GM19023 (cell line): ENCODE results near the gene MCF2L2.
A peak's percentile ranks its signal among the peaks of the same experiment; 100 is the strongest.

Source experiments
- ATAC-seq: cut with Tn5 transposase; IDR thresholded peaks from one replicate; pipeline ENCODE4 v1.9.1; 2021; ENCODE audit warnings: mild to moderate bottlenecking, moderate library complexity; ENCODE audit not compliant: unreplicated experiment

The MCF2L2 gene

GRCh38 chr3:183330881-183331280 is 97.5 kb downstream of the MCF2L2 start:
- ATAC-seq: no peak

- no peak for ATAC-seq
These were observed 98.9 kb downstream of the MCF2L2 start for GRCh38 chr3:183329543-183329942.

GRCh38 chr3:183328823-183329222 is 99.6 kb downstream of the MCF2L2 start:
- no peak for ATAC-seq

DNA sequence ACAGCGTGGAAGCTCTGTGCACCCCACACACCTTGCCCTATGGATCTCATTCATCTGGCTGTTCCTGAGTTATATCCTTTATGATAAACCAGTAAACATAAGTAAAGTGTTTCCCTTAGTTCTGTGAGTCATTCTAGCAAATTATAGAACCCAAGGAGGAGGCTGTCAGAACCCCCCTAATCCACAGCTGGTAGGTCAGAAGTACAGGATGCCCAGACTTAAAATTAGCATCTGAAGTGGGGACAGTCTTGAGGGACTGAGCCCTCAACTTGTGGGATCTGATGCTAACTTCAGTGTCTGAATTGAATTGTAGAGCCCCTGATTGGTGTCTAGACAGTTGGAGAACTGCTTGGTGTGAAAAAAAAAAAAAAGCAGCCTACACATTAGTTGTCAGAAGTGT is 100.3 kb downstream of the MCF2L2 start:
- ATAC-seq: no peak

- ATAC-seq: no peak
These were observed 101.1 kb downstream of the MCF2L2 start for GRCh38 chr3:183327343-183327742.

DNA sequence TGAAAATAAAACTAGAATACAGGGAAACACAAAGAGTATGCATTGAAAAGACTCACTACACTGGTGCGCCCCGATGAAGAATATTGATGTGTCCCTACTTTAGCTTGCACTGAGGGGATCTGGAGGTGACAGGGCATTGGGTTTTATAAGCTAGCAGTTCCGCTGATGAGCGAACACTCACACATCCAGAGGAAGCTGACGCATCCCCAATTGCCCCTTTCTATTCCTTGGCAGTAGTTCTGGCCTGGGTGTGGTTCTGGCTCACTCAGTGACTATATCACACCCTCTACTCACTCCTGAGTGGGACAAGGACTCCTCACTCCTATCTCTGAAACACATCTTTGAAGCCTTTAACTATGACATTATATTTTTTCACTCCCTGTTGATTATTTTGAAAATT is 104.3 kb downstream of the MCF2L2 start:
- no peak for ATAC-seq

DNA sequence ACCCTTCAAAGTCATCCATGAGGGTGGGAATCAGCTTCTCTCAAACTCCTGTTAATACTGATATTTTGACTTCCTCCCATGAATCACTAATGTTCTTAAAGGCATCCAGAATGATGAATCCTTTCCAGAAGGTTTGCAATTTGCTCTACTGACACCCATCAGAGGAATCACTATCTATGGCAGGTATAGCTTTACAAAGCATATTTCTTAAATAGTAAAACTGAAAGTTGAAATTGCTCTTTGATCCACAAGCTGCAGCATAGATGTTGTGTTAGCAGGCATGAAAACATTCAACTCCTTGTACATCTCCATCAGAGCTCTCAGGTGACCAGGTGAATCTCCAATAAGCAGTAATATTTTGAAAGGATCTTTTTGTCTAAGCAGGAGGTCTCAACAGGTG is 109.0 kb downstream of the MCF2L2 start:
- ATAC-seq: no peak

GRCh38 chr3:183318877-183319276 is 109.5 kb downstream of the MCF2L2 start:
- ATAC-seq: no peak

DNA sequence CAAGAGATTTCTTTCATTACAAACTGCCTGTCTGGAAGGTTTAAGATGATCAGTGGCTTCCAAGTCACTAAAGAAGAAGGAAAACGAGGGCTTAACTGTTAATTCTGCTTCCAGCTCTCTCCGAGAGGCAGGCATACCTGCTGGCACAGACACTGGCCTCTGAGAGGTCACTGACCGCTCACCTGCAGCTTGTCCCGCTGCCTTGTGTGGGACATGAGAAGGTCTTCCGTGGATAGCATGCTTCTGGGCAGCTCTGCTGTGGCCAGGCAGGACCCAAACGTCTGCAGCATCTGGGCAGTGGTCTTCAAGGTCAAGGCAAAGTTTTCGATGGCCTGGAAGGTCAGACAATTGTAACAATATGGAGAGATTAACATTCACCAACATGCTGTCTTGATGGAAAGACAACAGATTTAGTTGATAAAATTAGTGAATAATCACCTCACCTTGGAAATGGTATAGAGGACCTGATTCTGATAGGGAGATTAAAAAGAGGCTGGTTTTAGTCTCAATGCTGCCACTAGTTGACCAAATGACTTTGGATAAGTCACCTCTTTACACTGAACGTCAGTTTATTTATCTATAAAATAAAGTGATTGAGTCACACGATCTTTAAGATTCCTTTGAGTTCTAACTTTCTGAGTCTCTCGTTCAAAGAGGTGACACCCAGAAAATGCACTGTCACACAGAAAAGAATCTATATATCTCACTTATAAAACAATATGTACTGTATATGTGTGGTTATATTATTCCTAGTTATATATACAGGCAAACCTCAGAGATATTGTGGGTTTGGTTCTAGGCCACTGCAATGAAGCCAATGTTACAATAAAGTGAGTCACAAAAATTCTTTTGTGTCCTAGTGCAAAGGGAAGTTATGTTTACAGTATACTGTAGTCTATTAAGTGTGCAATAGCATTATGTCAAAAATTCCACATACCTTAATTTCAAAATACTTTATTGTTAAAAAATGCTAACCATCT is 110.2 kb downstream of the MCF2L2 start:
- no peak for ATAC-seq

DNA sequence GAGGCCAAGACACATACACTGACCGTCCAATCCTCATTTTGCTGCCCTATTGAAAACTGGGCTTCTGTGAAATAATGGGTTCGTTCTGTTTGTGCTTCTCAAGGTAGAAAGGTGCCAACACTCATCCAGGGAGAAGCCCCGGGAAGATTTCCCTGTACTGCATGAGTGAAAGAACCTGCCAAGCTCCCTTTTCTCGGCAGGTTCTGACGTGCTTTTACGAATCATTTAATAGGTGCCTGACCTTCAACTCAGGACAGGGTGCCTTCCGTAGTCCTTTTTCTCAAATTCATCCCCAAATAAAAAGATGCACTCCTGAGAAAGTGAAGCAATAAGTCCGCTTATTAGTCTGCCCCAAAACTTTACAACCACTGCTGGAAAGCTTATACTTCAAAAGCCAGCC is 111.1 kb downstream of the MCF2L2 start:
- no peak for ATAC-seq

DNA sequence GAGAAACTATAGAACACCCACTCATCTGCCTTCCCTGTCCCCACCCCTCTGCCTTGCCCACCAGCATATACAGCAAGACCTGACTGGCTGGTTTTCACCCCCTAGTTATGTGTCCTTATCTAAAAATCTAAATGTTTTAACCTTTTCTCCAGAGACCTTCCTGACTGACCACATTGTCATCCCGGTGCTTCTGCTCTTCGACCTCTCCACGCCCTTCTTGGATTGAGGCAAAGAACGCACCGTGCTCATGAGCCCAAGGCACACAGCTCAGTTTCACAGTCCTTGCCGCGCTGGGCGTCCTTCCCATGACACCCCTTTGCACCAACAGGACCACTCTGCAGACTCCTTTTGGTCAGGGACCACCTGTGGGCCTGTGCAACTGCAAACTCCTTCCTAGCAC is 112.7 kb downstream of the MCF2L2 start:
- ATAC-seq: no peak

DNA sequence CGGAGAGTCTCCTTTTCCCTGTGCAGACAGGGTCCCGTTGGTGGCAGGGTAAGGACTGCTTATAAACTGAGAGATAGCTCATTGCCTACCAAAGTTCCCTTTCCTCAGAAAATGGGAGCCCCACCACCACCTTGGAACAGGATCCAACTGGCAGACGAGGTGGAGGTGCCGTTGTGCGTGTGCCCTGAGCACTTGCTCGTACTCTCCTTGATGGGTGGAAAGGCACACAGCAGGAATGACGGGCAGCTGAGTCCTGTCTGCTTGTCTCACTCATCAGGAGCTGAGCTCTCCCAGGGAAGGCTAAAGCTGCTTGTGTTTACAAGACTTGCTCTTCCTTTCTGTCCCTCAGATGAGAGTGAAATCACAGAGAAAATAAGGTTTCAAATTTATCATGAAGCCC is 114.7 kb downstream of the MCF2L2 start:
- no peak for ATAC-seq

DNA sequence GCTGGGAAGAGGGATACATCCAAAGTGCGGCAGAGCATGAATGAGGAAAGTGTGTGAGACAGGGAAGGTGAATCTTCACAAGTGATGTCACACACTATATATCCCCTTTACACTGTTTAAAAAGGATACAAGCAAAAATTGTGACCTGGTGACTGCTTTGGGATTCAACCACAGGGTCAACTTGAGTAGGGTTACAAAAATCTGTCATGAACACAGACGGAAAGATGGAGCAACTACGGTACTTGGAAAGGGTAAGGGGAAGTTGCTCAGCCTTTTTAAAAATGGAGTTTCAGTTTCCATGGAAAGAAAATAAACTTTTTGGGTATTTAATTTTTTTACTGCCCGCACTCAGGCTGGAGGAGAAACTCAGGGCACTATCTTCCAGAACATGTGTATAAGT is 115.1 kb downstream of the MCF2L2 start:
- ATAC-seq: no peak

GRCh38 chr3:183312433-183312832 is 116.0 kb downstream of the MCF2L2 start:
- no peak for ATAC-seq

GRCh38 chr3:183310936-183311335 is 117.5 kb downstream of the MCF2L2 start:
- no peak for ATAC-seq

DNA sequence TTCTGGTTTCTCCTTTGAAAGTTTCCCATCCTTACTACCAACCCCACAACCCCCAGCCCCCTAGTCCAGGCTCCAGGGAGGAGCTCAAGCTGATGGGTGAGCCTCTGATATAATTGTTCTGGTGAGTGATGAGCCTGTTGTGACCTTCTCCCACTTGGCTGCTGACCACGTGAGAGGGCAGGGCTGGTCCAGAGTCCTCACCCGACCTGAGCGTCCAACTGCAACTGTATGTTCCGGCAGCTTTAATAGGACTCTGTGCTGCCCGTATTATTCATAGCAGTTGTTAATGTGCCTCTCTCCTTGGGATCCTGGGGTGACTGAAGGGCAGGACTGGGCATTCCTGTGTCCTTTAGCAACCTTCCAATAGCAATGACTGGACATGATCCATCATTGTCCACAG is 119.1 kb downstream of the MCF2L2 start:
- no peak for ATAC-seq

- no peak for ATAC-seq
These were observed 119.7 kb downstream of the MCF2L2 start for GRCh38 chr3:183308751-183309150.

GRCh38 chr3:183307749-183308148 is 120.7 kb downstream of the MCF2L2 start:
- no peak for ATAC-seq

DNA sequence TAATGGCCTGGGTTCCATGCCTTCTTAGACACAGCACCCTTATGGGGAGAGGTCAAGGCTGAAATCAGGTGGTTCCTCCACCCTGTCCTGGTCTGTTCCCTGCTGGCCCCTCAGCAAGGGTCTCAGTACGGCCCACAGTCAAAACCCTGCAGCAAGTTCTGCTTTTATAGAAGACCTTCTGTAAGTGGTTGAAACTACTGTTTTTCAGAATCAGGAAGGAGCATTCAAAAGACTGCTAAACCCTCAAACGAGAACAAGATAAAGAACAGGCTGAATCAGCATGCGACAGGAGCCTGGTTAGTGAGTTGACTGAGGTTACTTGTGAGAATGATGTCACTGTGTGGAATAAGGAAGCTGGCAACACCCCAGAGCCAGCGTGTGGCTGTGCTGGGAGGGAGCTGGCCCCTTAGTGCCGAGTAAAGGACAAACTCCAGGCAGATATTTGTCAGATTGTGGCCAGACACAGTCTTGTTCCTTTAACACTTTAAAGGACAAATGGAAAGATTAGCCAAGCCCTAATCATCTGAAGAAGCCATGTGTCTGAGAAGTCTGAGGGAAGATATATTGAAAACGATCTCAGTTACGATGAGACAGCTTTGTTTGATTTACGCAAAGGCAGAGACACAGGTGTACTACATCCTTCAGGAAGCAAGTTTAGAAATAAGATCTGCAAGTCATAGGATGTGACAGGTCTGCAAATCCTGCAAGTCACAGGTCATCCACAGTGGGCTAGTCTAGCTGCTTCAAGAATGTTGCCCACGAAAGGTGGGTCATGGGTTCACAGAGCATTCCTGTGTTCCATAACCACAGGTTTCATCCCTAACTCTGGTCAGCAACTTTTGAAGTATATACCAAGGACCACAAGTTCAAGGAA is 121.4 kb downstream of the MCF2L2 start:
- peak; percentile 52 for ATAC-seq

DNA sequence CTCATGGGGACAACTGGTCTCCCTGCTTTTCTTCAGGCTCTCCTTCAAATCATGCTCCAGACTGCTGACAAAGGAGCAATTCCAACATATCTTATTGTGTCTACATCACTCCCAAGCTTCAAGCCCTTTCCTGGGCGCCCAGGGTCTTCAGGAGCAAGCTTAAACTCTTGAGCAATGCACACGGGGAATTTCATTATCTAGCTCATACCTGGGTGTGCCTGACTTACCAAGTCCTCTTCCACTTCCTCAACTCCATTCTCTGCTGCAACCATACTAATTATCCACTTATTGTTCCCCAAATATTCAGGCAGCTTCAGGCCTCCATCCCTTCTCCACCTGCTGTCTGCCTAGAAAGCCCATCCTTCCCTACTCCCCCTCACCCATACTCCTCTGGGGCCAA is 124.7 kb downstream of the MCF2L2 start:
- ATAC-seq: no peak

- no peak for ATAC-seq
These were observed 126.4 kb downstream of the MCF2L2 start for GRCh38 chr3:183301937-183302580.
